ENCODE results near the gene MRPL2. TPM values are rescaled to one million over a fixed set of nuclear protein-coding genes. Genes with fewer than 3 reads are reported as not detected.

The MRPL2 gene
- total RNA-seq, 1 donor from 2014 or later: 97.4 TPM

- H3K4me1 Mint-ChIP-seq (ENCODE audit: low read depth): no peaks in the 10 kb centered on the region
- no peak overlapping the region for H3K27ac Mint-ChIP-seq
- intact Hi-C loops (cut with micrococcal nuclease): no loop called here
- no peaks in the 10 kb centered on the region for H3K9me3 Mint-ChIP-seq
- H3K36me3 Mint-ChIP-seq (ENCODE audit: low read depth): peaks cover 9% of the 10 kb centered on the region
- H3K4me3 Mint-ChIP-seq: peak overlapping the region; percentile 22
- peaks cover 29% of the 10 kb centered on the region for H3K27me3 Mint-ChIP-seq (ENCODE audit: insufficient read depth)
- no peak for DNase-seq (ENCODE audit: low spot score)
Observed at GRCh38 chr6:43077333-43077809, 18.1 kb upstream of the MRPL2 start.

GRCh38 chr6:43076464-43077332, 17.5 kb upstream of the MRPL2 start:
- H3K27me3 Mint-ChIP-seq (ENCODE audit: insufficient read depth): peaks cover 25% of the 10 kb centered on the region
- intact Hi-C loops (cut with micrococcal nuclease): loop anchor here (1.0 kb wide), 1 partner anchor 10 kb away; no protein-coding TSS in a partner anchor
- peaks cover 9% of the 10 kb centered on the region for H3K36me3 Mint-ChIP-seq (ENCODE audit: low read depth)
- DNase-seq (ENCODE audit: low spot score): no peak
- peak overlapping the region; percentile 59 for H3K4me3 Mint-ChIP-seq
- no peak overlapping the region for H3K27ac Mint-ChIP-seq
- H3K9me3 Mint-ChIP-seq: no peaks in the 10 kb centered on the region
- H3K4me1 Mint-ChIP-seq (ENCODE audit: low read depth): no peaks in the 10 kb centered on the region

GRCh38 chr6:43075670-43076463, 16.6 kb upstream of the MRPL2 start, which contains the start of gene PTK7:
TSS of gene PTK7 (plus strand) at chr6:43076314. CDS start at chr6:43076489, 175 bp downstream.
- DNase-seq (ENCODE audit: low spot score): no peak
- Mint-ChIP-seq H3K4me3 (peak within 1 kb of the TSS; percentile 59), H3K27ac (no peak within 1 kb of the TSS), H3K36me3 (ENCODE audit: low read depth) (peaks cover 9% of the 10 kb centered on the region), H3K4me1 (ENCODE audit: low read depth) (no peaks in the 10 kb centered on the region), H3K27me3 (ENCODE audit: insufficient read depth) (peaks cover 23% of the 10 kb centered on the region), H3K9me3 (no peaks in the 10 kb centered on the region)
- intact Hi-C loops (cut with micrococcal nuclease): loop anchor here (1.0 kb wide), 1 partner anchor 10 kb away; no protein-coding TSS in a partner anchor

- Mint-ChIP-seq H3K27me3 (ENCODE audit: insufficient read depth) (peaks cover 22% of the 10 kb centered on the region), H3K9me3 (no peaks in the 10 kb centered on the region), H3K36me3 (ENCODE audit: low read depth) (peaks cover 10% of the 10 kb centered on the region), H3K4me1 (ENCODE audit: low read depth) (peaks cover 1% of the 10 kb centered on the region), H3K27ac (no peak overlapping the region), H3K4me3 (no peak overlapping the region)
- no peak for DNase-seq (ENCODE audit: low spot score)
- intact Hi-C loops (cut with micrococcal nuclease): no loop called here
Observed at GRCh38 chr6:43074847-43075669, 15.8 kb upstream of the MRPL2 start.

- Mint-ChIP-seq H3K9me3 (no peaks in the 10 kb centered on the region), H3K4me1 (ENCODE audit: low read depth) (peaks cover 6% of the 10 kb centered on the region), H3K27ac (no peak overlapping the region), H3K36me3 (ENCODE audit: low read depth) (peaks cover 10% of the 10 kb centered on the region), H3K4me3 (no peak overlapping the region), H3K27me3 (ENCODE audit: insufficient read depth) (no peaks in the 10 kb centered on the region)
- DNase-seq (ENCODE audit: low spot score): no peak
- intact Hi-C loops (cut with micrococcal nuclease): loop anchor here (1.0 kb wide), 2 partner anchors 73 to 169 kb away; no protein-coding TSS in a partner anchor
Observed at GRCh38 chr6:43070028-43070632, 10.9 kb upstream of the MRPL2 start.

GRCh38 chr6:43062818-43063217, 3.6 kb upstream of the MRPL2 start:
- no peaks in the 10 kb centered on the region for H3K9me3 Mint-ChIP-seq
- intact Hi-C loops (cut with micrococcal nuclease): no loop called here
- no peaks in the 10 kb centered on the region for H3K27me3 Mint-ChIP-seq (ENCODE audit: insufficient read depth)
- no peak for DNase-seq (ENCODE audit: low spot score)
- peaks cover 31% of the 10 kb centered on the region for H3K4me1 Mint-ChIP-seq (ENCODE audit: low read depth)
- no peak overlapping the region for H3K27ac Mint-ChIP-seq
- H3K4me3 Mint-ChIP-seq: no peak overlapping the region
- H3K36me3 Mint-ChIP-seq (ENCODE audit: low read depth): peaks cover 2% of the 10 kb centered on the region

- H3K36me3 Mint-ChIP-seq (ENCODE audit: low read depth): peaks cover 6% of the 10 kb centered on the region
- no peak overlapping the region for H3K27ac Mint-ChIP-seq
- no peak overlapping the region for H3K4me3 Mint-ChIP-seq
- intact Hi-C loops (cut with micrococcal nuclease): no loop called here
- no peaks in the 10 kb centered on the region for H3K9me3 Mint-ChIP-seq
- DNase-seq (ENCODE audit: low spot score): no peak
- no peaks in the 10 kb centered on the region for H3K27me3 Mint-ChIP-seq (ENCODE audit: insufficient read depth)
- H3K4me1 Mint-ChIP-seq (ENCODE audit: low read depth): peaks cover 35% of the 10 kb centered on the region
Observed at GRCh38 chr6:43061861-43062260, 2.6 kb upstream of the MRPL2 start.

- no peak for DNase-seq (ENCODE audit: low spot score)
- H3K9me3 Mint-ChIP-seq: no peaks in the 10 kb centered on the region
- H3K4me3 Mint-ChIP-seq: peak overlapping the region; percentile 96
- intact Hi-C loops (cut with micrococcal nuclease): no loop called here
- no peaks in the 10 kb centered on the region for H3K27me3 Mint-ChIP-seq (ENCODE audit: insufficient read depth)
- H3K27ac Mint-ChIP-seq: peak overlapping the region; percentile 35
- peaks cover 39% of the 10 kb centered on the region for H3K4me1 Mint-ChIP-seq (ENCODE audit: low read depth)
- H3K36me3 Mint-ChIP-seq (ENCODE audit: low read depth): peaks cover 10% of the 10 kb centered on the region
Observed at GRCh38 chr6:43060755-43061633, 1.8 kb upstream of the MRPL2 start.

- H3K4me1 Mint-ChIP-seq (ENCODE audit: low read depth): peaks cover 41% of the 10 kb centered on the region
- H3K27me3 Mint-ChIP-seq (ENCODE audit: insufficient read depth): no peaks in the 10 kb centered on the region
- H3K9me3 Mint-ChIP-seq: no peaks in the 10 kb centered on the region
- peaks cover 16% of the 10 kb centered on the region for H3K36me3 Mint-ChIP-seq (ENCODE audit: low read depth)
- intact Hi-C loops (cut with micrococcal nuclease): no loop called here
- no peak for DNase-seq (ENCODE audit: low spot score)
- peak overlapping the region; percentile 96 for H3K4me3 Mint-ChIP-seq
- H3K27ac Mint-ChIP-seq: peak overlapping the region; percentile 98
Observed at GRCh38 chr6:43060034-43060754, 960 bp upstream of the MRPL2 start.

GRCh38 chr6:43058531-43058930, 703 bp downstream of the MRPL2 start:
- peak overlapping the region; percentile 98 for H3K27ac Mint-ChIP-seq
- H3K36me3 Mint-ChIP-seq (ENCODE audit: low read depth): peaks cover 18% of the 10 kb centered on the region
- intact Hi-C loops (cut with micrococcal nuclease): loop anchor here (2.0 to 10.0 kb wide), 5 partner anchors 169 to 1161 kb away; partner anchors contain the start of genes BICRAL, DNPH1, POLH and TJAP1
- H3K4me1 Mint-ChIP-seq (ENCODE audit: low read depth): peaks cover 48% of the 10 kb centered on the region
- DNase-seq (ENCODE audit: low spot score): no peak
- H3K4me3 Mint-ChIP-seq: peak overlapping the region; percentile 96
- H3K27me3 Mint-ChIP-seq (ENCODE audit: insufficient read depth): no peaks in the 10 kb centered on the region
- H3K9me3 Mint-ChIP-seq: no peaks in the 10 kb centered on the region

GRCh38 chr6:43055966-43056365, 3.3 kb downstream of the MRPL2 start:
- Mint-ChIP-seq H3K4me1 (ENCODE audit: low read depth) (peaks cover 67% of the 10 kb centered on the region), H3K4me3 (no peak overlapping the region), H3K27ac (peak overlapping the region; percentile 21), H3K36me3 (ENCODE audit: low read depth) (peaks cover 27% of the 10 kb centered on the region), H3K9me3 (no peaks in the 10 kb centered on the region), H3K27me3 (ENCODE audit: insufficient read depth) (no peaks in the 10 kb centered on the region)
- intact Hi-C loops (cut with micrococcal nuclease): loop anchor here (5.0 to 10.0 kb wide), 4 partner anchors 171 to 1159 kb away; partner anchors contain the start of genes BICRAL, DNPH1, POLH and USP49
- DNase-seq (ENCODE audit: low spot score): no peak

All from activated T-helper 1 cell treated with anti-CD3 and anti-CD28 coated beads, Interleukin-12 subunit alpha, Interleukin-12 subunit beta, Interleukin-2, Interleukin-4 antibody, amounts not matched to agents 30 ng/mL and 10 ng/mL and 1 ng/mL, durations not matched to agents 14 hours and 24 hours and 36 hours (primary cell).